ENCODE data around the gene HDC. TPM values are rescaled to one million over a fixed set of nuclear protein-coding genes. Genes with fewer than 3 reads are reported as not detected.

The HDC gene
- total and polyA plus RNA-seq, 2 donors (not counting 3 experiments of a cell fraction or from before 2014, with no cell fraction given) = not detected

DNA sequence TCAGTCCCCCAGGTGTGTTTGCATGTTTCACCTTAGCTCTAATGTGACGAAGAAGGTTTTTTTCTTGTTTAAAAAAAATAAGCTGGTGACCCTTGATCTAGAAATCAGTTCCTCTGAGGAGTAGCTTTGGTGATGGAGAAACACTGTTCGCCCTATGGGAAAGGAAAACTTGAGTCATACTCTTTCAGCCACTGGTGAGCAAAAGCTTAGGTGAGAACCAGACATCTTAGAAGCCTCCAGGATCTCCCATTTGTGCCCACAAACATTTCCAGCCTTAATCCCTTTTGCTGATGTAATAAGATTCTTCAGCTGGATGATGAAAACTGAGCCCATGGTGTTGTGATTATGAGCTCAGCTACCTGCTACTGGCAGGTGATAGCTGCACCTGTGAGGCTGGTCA is 45.7 kb downstream of the HDC start:
- Histone ChIP-seq H3K9ac (replicated peaks; ENCODE audit: extremely low read depth, insufficient read depth, low read length) (no peak overlapping the region), H3K4me3 (replicated peaks in 1 of 3; ENCODE audit: insufficient read depth in 1 of 3, low read depth in 1 of 3, low read length in 3 of 3) (no peak overlapping the region), H3K4me2 (ENCODE audit: insufficient read depth, low read length) (no peak overlapping the region), H3K4me1 (ENCODE audit: control insufficient read depth, extremely low read depth, insufficient read depth, low read length) (no peaks in the 10 kb centered on the region), H3K9me1 (replicated peaks; ENCODE audit: control insufficient read depth, extremely low read depth, insufficient read depth, low read length) (no peaks in the 10 kb centered on the region), H3K9me3 (replicated peaks; ENCODE audit: control insufficient read depth, insufficient read depth, low read length) (no peaks in the 10 kb centered on the region), H3K79me2 (ENCODE audit: control insufficient read depth, insufficient read depth, low read length) (no peaks in the 10 kb centered on the region), H3K27ac (ENCODE audit: insufficient read depth, low read depth, low read length) (no peak overlapping the region), H2AFZ (ENCODE audit: low read depth, low read length) (no peak overlapping the region), H3K36me3 (ENCODE audit: control insufficient read depth in 2 of 2, extremely low read depth in 1 of 2, insufficient read depth in 2 of 2, low read length in 2 of 2) (no peaks in the 10 kb centered on the region), H3K27me3 (ENCODE audit: control insufficient read depth in 2 of 2, insufficient read depth in 2 of 2, low read length in 2 of 2) (peaks cover 2 to 3% of the 10 kb centered on the region in 2 experiments), H4K20me1 (replicated peaks; ENCODE audit: control insufficient read depth, extremely low read depth, insufficient read depth, low read length) (no peaks in the 10 kb centered on the region)
- BruUV-seq (replicated peaks) = no TSS peak
- TF ChIP-seq POLR2AphosphoS5 (IDR thresholded peaks at IDR 0.05; ENCODE audit: insufficient read depth, low read depth, low read length) = no peak
- TF ChIP-seq EZH2 (IDR thresholded peaks at IDR 0.05; ENCODE audit: borderline replicate concordance, low read depth, low read length, severe bottlenecking) = no peak
- no peak for TF ChIP-seq GATA2 (IDR thresholded peaks at IDR 0.05; ENCODE audit: insufficient read depth, insufficient read length, low read depth, low read length)
- no peak for TF ChIP-seq JUN (IDR thresholded peaks at IDR 0.05; ENCODE audit: borderline replicate concordance, insufficient read depth, insufficient read length, low read depth)
- TF ChIP-seq POLR2A (IDR thresholded peaks at IDR 0.05; ENCODE audit: low read depth, low read length) = no peak
- no peak for TF ChIP-seq MYC (IDR thresholded peaks at IDR 0.05; ENCODE audit: low read depth, low read length)
- TF ChIP-seq CTCF (IDR thresholded peaks at IDR 0.05; ENCODE audit: extremely low read depth in 1 of 2, insufficient read depth in 1 of 2, low read depth in 1 of 2, low read length in 2 of 2) = no peak
- TF ChIP-seq MAX (IDR thresholded peaks at IDR 0.05; ENCODE audit: insufficient read depth, insufficient read length) = no peak
- TF ChIP-seq FOS (IDR thresholded peaks at IDR 0.05; ENCODE audit: borderline replicate concordance, insufficient read depth, low read length) = no peak
- ChIA-PET POLR2A (no interaction called here), CTCF (interaction anchor here (0.9 to 1.3 kb wide), 7 partner anchors 9 to 75 kb away, joined by 3 to 5 read pairs (median 3); no protein-coding TSS in a partner anchor)
- DNase-seq (ENCODE audit: low read depth, low spot score) (no peak), FAIRE-seq (no peak)
- intact Hi-C loops (cut with micrococcal nuclease) = no loop called here
- dilution Hi-C loops (cut with MboI; ENCODE audit: extremely low pct_ligation_motif_present, low sequenced_read_pairs) = no loop called here
